GM21390 (cell line): ENCODE results near the gene MAP7.

ENCODE experiments used
- ATAC-seq: cut with Tn5 transposase; IDR thresholded peaks from one replicate; pipeline ENCODE4 v1.9.1; 2021; ENCODE audit not compliant: unreplicated experiment

The MAP7 gene

GRCh38 chr6:136533487-136533886 is 16.7 kb downstream of the MAP7 start:
- ATAC-seq = no peak

- ATAC-seq = no peak
Observed at GRCh38 chr6:136532030-136532429, 18.2 kb downstream of the MAP7 start.

GRCh38 chr6:136529710-136530109 is 20.5 kb downstream of the MAP7 start:
- no peak for ATAC-seq

- no peak for ATAC-seq
Observed at GRCh38 chr6:136528477-136528876, 21.7 kb downstream of the MAP7 start.

GRCh38 chr6:136527831-136528230 is 22.4 kb downstream of the MAP7 start:
- no peak for ATAC-seq

- ATAC-seq = no peak
Observed at GRCh38 chr6:136526937-136527336, 23.3 kb downstream of the MAP7 start.

GRCh38 chr6:136526196-136526930 is 23.9 kb downstream of the MAP7 start:
- no peak for ATAC-seq

- ATAC-seq = no peak
Observed at GRCh38 chr6:136525586-136526195, 24.5 kb downstream of the MAP7 start.

- no peak for ATAC-seq
Observed at GRCh38 chr6:136524936-136525413, 25.2 kb downstream of the MAP7 start.

- ATAC-seq = no peak
Observed at GRCh38 chr6:136524339-136524935, 25.8 kb downstream of the MAP7 start.

- ATAC-seq = no peak
Observed at GRCh38 chr6:136523196-136523595, 27.0 kb downstream of the MAP7 start.

- no peak for ATAC-seq
Observed at GRCh38 chr6:136522636-136523035, 27.6 kb downstream of the MAP7 start.

- no peak for ATAC-seq
Observed at GRCh38 chr6:136521911-136522310, 28.3 kb downstream of the MAP7 start.

- no peak for ATAC-seq
Observed at GRCh38 chr6:136521427-136521826, 28.8 kb downstream of the MAP7 start.

GRCh38 chr6:136520517-136520916 is 29.7 kb downstream of the MAP7 start:
- ATAC-seq = no peak

- ATAC-seq = no peak
Observed at GRCh38 chr6:136517582-136517981, 32.6 kb downstream of the MAP7 start.

- no peak for ATAC-seq
Observed at GRCh38 chr6:136517002-136517401, 33.2 kb downstream of the MAP7 start.

- no peak for ATAC-seq
Observed at GRCh38 chr6:136514591-136514990, 35.6 kb downstream of the MAP7 start.

GRCh38 chr6:136511926-136512325 is 38.3 kb downstream of the MAP7 start:
- no peak for ATAC-seq

- no peak for ATAC-seq
Observed at GRCh38 chr6:136511397-136511796, 38.8 kb downstream of the MAP7 start.

- ATAC-seq = no peak
Observed at GRCh38 chr6:136510782-136511181, 39.4 kb downstream of the MAP7 start.

GRCh38 chr6:136510299-136510698 is 39.9 kb downstream of the MAP7 start:
- no peak for ATAC-seq
